ENCODE measurements around the gene NAB1.
"Not testable (repeated sequence)": the region's sequence is repeated elsewhere in the genome, so short reads cannot be mapped to it uniquely, and the experiment has no call there.

The NAB1 gene

DNA sequence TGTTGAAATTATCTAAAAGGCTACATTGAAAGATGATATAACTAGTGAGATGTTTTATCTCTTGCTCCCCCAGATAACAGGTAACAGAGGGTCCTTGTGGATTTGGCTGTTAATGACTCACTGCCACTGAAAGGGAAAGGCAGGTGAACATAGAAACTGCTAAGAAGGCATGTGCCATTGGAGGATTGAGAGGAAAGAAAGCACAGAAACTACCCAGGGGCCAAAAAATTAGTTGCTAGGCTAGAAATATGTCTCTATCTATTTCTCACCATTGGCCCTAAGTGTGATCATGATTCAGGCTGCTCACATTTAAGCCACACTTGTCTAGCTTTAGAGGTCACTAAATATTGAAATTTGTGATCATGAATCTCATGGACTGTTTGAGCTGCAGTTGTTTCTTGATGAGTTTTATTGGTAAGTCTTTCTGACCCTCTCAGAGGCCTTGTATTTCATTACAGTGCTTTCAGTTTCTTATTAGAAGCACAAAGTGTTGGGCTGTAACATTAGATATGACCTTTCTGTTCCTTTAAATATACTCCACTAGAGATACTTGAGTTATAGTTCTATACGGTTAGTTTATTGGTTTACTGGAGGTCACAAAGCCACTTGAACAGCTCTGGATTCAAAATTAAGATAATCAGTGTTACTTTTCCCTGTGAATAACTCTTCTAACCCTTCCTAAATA lies 26.2 kb downstream of the NAB1 start:
- DNase-seq (ENCODE audit: low read depth): no peak

DNA sequence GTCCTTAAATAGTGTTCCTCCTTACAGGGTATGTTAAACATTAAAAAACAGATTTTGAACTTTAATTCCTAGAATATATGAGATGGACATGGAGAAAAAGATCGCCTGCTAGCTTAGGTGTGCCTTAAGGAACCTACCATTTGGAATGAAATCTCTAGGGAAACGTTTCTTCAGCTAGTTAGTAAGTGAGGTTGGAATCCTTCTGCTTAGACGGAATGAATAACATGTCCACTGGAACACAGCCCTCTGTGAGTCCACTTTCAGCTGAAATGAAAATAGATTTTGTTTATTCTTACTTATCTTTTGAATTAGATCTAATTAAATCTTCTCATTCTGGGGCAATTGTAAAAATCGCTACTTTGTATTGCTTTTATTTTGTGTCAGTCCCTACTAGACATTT lies 28.4 kb downstream of the NAB1 start:
- no peak for DNase-seq (ENCODE audit: low read depth)

DNA sequence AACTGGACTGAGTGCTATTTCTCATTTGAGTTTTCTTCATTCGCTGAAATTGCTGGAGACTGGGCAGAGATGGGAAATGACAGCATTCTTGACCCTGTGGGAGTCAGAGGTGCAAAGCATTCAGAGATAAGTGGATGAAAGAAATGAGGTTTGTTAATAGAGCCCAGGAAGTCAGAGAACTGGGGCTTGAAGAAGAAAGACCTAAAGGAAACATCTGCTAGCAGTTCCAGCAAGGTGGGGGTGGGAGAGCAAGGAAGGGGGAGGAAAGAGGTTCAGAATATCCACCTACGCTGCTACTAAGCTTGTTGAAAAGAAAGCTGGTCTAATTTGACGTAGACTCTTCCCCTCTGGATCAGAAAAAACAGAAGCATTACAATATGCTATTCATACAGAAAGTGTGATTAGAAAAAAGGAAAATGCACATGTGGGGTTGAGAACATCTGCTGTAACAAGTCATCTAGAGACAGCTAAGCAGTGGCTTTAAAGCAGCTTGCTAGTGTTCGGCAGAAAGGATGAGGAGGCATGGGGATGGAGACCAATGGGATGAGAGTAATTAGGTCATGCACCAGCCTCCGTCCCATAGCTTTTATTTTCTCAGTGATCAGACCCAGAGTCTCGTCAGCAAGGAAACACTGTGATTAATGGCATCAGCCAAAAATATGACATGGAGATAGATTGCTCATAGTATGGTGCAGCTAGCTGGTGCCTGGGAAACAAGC lies 29.7 kb downstream of the NAB1 start:
- no peak for DNase-seq (ENCODE audit: low read depth)

DNA sequence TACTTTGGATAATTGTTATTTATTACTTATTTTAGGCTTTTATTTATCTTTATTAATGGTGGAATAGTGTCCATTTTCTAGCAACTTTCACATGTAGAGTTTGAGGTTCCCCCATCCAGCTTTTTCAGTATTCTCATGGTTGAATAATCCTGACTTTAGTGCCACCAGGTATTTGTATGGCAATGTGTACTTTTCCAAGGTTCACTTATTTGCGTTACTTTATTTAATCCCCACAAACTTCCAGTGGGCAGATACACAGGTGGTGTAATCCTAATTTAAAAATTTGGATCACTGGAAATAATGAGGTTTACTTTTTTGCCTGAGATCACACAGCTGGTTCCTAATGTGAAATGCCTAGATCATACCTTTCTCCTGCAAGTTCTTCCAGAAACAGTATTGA lies 30.5 kb downstream of the NAB1 start:
- no peak for DNase-seq (ENCODE audit: low read depth)

DNA sequence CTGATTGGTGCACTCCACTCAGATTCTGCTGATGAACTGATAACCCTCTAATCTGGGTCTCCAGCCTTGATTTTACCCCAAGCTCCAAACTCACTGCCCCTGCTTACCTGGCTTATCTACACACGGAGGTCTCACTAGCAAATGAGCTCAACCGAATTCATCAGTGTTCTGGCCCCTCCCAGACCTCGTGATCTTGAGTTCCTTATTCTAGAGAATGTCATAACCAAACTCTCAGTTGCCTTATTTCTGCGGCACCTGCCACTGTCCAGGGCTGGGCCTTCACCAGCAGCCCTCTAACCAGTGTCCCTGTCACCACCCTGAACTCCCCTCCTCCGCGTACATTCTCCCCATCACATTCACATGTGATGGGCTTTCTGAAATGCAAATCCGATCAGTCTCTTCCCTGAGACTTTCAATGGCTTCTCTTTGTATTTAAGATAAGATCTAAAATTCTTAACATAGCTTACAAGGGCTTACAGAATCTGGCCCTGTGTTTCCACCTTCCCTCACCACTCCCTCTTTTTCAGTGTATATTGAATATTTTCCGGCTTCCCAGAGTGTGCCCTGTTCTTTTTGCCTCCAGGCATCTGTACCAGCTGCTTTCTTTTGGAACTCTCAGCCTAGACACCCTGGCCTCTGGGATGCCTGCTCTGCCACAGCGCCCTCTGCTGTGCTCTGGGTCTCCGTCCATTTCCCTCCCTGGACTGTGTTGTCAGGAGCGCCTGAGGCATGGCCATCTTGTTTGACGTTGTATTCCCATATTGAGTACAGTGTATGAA lies 31.1 kb downstream of the NAB1 start:
- DNase-seq (ENCODE audit: low read depth): peak; percentile 24

GRCh38 chr2:190682168-190682567 lies 33.3 kb downstream of the NAB1 start:
- no peak for DNase-seq (ENCODE audit: low read depth)

DNA sequence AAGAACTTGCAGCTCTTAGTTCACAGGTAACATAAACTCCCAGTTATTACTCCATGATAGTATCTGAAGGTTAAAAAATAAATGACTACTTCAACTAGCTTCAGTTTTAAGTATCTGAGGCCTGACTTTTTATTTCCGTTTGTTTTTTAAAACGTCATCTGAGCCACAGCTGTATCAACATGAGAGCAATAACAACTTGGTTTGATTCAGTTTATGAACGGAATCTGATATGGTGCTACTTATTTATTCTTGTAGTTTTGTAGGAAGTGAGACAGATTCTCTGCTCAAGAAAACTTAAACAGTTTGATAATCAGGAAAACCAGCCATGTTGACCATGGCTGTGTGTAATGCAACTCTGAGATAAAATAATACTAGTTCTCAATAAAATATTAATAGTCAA lies 34.9 kb downstream of the NAB1 start:
- DNase-seq (ENCODE audit: low read depth): no peak

DNA sequence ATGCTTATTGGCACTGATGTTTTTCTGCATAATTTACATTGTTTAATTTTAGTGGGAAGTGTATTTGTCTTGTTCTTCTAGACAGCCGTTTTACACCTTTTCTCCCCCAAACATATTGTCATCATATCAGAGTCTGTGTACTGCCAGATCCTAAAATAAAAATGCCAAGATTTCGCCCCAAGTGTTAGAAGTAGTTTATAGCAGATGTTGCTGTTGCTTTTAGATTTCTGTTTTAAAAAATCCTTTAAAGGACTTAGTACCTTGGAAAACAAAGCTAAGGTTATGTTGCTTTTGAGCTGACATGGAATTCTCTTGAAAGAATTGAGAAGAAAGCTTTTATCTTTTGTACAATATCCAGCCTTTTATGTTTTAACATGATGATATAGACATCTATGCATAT lies 36.0 kb downstream of the NAB1 start:
- DNase-seq (ENCODE audit: low read depth): no peak

GRCh38 chr2:190685333-190685732 lies 36.5 kb downstream of the NAB1 start:
- no peak for DNase-seq (ENCODE audit: low read depth)

GRCh38 chr2:190693533-190694232 lies 44.8 kb downstream of the NAB1 start:
- DNase-seq (ENCODE audit: low read depth): no peak

DNA sequence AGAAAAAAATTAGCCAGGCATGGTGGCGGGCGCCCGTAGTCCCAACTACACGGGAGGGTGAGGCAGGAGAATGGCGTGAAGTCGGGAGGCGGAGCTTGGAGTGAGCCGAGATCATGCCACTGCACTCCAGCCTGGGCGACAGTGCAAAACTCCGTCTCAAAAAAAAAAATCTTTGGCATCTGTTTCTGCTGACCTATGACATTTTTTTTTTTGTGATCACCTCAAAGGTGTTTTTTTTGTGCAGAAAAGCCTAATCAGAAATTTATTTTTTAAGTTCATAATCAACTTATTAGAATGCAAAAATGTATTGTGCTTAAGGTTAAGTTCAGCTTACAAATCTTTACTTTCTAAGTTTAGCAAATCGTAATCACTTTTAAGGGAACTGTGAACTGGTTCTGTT lies 45.6 kb downstream of the NAB1 start:
- no peak for DNase-seq (ENCODE audit: low read depth)

GRCh38 chr2:190695739-190696138 lies 46.9 kb downstream of the NAB1 start:
- DNase-seq (ENCODE audit: low read depth): no peak

DNA sequence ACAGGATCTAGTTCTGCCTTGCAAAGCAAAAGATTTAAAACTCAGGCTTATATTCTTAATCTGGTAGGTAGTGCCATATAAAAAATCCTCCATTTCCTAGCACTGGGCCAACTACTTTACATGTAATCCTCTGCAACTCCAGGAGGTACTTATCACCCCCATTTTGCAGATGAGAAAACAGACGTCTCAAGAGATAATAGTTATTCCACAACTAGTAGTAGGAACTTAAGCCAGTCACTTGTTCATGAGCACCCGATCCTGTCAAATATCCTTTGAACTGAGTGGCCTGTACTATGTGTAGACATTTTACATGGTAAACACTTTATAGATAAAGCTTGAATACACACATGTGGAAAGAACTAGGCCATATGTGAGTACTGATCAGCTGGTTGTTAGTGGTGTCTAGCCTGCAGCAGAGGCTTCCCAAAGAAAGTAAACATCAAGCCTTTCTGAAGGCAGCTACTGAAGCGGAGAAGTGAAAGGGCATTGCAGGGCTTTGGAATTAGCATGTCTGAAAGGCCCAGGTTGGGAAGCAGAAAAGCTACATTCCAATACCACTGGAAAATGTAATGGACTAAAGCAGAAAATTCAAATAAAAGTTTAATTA lies 48.0 kb downstream of the NAB1 start:
- no peak for DNase-seq (ENCODE audit: low read depth)

- no peak for DNase-seq (ENCODE audit: low read depth)
Measured at GRCh38 chr2:190697421-190697820, 48.5 kb downstream of the NAB1 start.

DNA sequence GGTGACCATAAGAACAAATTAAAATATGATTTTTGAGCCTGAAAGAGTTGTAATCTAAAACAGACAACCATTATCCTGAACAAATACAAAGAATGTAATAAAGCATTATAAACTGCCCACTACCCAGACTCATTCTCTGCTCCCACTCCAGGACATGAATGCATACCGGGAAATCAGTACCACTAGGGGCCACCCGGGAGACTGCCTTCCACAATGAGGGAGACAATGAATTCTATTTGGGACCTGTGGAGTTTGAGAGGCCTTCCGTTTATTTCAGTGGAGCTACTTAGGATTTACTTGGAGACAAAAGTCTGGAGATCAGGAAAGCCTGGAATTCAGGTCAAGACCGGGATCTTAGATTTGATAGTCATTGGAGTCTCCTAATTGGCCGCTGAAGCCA lies 50.0 kb downstream of the NAB1 start:
- no peak for DNase-seq (ENCODE audit: low read depth)

DNA sequence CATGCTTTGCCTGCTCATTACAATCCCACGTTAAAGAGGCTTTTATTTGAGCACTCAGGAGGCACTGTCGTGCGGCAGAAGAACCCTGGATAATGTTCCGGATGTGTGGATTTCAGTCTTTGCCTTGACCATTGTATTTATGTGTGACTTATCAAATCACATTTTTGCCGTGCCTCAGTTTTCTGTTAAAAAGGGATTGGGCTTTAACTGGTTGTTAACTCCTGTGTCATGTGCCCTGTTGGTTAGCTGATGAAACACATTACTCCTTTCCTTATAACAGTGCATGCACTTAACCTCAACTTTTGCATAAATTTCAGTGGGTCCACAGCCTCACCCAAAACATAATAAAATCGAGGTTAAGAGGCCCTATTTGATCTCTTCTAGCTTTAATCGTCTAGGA lies 52.7 kb downstream of the NAB1 start:
- DNase-seq (ENCODE audit: low read depth): no peak

- DNase-seq (ENCODE audit: low read depth): no peak
Measured at GRCh38 chr2:190705280-190705679, 56.4 kb downstream of the NAB1 start.

- no peak for DNase-seq (ENCODE audit: low read depth)
Measured at GRCh38 chr2:190707726-190708125, 58.8 kb downstream of the NAB1 start.

GRCh38 chr2:190708650-190709049 lies 59.8 kb downstream of the NAB1 start:
- DNase-seq (ENCODE audit: low read depth): not testable (repeated sequence)

- DNase-seq (ENCODE audit: low read depth): no peak
Measured at GRCh38 chr2:190711069-190711468, 62.2 kb downstream of the NAB1 start.

- DNase-seq (ENCODE audit: low read depth): no peak
Measured at GRCh38 chr2:190713471-190713870, 64.6 kb downstream of the NAB1 start.

- DNase-seq (ENCODE audit: low read depth): no peak
Measured at GRCh38 chr2:190714958-190715357, 66.1 kb downstream of the NAB1 start.

Measured in stimulated activated CD8-positive, alpha-beta memory T cell treated with anti-CD3 and anti-CD28 coated beads, Interleukin-15, amount 100 ng/mL, for 1 hour (primary cell).